Thyroid gland (tissue), 4 donors: ENCODE results near the gene SPEF2.

Source experiments
- CTCF ChIP-seq, 6 experiments: fragments of 200-600 bp in 3 of 6; fragments of 450-650 bp in 3 of 6; sonication (generic) in 3 of 6; IDR thresholded peaks; one replicate each; pipeline ENCODE4 v1.5.1; 2016 to 2019; ENCODE audit warnings: antibody characterized with exemption in 6 of 6, mild to moderate bottlenecking in 2 of 6, inconsistent platforms in 1 of 6, moderate library complexity in 1 of 6
- POLR2A ChIP-seq, 2 donors: fragments of 450-650 bp; IDR thresholded peaks; one replicate each; pipeline ENCODE4 v1.6.1; 2017; ENCODE audit warnings: antibody characterized with exemption in 2 of 2, mild to moderate bottlenecking in 2 of 2, moderate library complexity in 1 of 2

- no peak for TF ChIP-seq CTCF (IDR thresholded peaks at IDR 0.05)
- no peak for TF ChIP-seq POLR2A (IDR thresholded peaks at IDR 0.05)
Measured at GRCh38 chr5:35862126-35862525, 244.5 kb downstream of the SPEF2 start.
